GM21786 (cell line): ENCODE data around the gene ASNSD1.

Source experiments
- ATAC-seq: cut with Tn5 transposase; IDR thresholded peaks from one replicate; pipeline ENCODE4 v1.9.1; 2021; ENCODE audit not compliant: unreplicated experiment

Gene ASNSD1

DNA sequence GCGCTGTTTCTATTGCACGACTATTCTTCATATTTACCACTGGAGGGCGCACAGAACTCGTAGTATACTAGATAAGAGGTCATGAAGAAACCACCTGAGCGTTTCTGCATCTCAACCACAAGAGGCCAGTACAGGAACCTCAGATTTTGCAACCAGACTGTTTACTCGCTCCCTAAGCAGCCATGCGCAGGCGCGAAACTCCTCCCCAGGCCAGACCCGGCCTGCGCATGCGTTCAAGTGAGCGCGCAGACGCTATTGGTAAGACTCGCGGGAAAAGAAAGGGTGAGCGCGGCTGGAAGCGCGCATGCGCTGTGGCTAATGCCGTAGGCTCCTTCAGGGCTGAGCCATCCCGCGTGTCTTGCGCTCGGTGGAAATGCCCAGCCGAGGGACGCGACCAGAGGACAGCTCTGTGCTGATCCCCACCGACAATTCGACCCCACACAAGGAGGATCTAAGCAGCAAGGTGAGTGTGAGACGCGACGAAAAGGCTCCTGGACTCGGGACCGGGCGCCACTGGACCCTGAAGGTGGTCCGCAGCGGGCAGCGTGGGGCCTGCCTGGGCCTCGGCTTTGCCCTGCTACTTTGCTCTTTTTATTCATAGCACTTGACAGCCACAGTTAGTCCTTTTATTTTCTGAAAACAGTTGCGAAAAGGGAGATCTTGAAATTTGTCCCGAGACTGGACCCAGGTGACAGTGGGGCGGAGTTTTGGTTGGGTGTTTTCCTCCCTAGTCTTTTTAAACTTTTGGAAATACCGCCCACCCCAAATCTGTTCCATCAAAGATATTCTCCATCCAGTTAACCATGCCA lies at the start of gene ASNSD1:
Gene ASNSD1, plus strand, starts transcription at position 312 of the 809 bp plus-strand sequence. CDS start 4,674 bp downstream, outside the sequence.
- ATAC-seq = peak; percentile 93

DNA sequence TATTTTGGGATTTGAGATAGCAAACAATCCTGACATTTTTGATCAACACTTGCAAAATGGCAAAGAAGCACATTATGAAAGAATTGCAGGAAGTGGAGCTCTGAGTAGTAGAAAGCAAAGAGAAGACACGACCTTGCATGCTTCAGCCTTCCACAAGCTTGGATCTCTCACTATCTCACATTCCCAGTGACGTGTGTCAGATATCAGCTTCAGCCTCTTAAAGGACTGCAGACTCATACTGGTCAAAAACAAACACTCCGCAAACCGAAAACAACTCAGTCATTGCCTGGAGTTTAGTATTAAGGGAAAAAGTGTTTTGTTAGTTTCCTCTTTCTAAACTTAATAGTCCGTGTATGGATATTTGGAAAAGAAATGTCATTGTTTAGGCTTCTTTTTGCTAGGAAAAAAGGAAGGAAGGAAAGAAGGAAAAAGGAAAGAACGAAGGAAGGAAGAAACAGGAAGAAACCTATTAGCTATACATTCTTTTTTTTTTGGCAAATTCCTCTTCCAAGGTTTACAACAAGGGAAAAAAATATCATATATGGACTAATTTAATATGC lies 48.1 kb upstream of the ASNSD1 start:
- no peak for ATAC-seq

DNA sequence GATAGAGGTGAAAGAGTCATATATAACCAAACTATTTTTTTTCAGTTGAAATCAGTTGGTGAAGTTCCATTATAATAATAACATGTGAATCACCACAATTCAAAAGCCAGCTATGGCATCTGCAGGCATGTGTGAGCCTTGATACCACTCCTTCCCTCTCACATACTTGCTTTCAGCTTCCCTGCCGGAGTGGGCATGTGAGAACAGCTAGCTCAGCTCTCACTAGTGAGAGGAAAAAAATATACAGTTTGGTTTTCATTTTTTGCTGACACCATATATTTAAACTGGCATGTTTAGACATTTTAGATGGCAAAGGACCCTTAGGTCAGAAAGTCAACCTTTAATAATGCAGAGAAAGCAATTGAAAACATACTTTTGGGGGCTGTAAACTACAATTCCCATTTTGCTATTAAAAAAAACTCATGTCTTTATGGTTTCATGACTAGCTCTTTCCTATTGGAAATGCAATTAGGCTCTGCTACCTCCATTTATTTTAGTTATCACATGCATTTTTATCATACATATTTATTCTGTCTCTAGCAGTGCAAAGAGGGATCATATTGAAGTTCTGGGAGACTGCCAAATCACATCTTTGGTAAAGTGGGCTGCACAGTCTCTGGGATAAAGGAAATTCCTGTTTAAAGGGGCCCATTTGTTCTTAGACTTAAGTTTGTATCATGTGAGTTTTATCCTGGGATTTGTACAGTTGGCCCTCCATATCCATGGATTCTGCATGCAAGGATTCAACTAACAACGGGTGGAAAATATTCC lies 47.4 kb upstream of the ASNSD1 start:
- no peak for ATAC-seq

DNA sequence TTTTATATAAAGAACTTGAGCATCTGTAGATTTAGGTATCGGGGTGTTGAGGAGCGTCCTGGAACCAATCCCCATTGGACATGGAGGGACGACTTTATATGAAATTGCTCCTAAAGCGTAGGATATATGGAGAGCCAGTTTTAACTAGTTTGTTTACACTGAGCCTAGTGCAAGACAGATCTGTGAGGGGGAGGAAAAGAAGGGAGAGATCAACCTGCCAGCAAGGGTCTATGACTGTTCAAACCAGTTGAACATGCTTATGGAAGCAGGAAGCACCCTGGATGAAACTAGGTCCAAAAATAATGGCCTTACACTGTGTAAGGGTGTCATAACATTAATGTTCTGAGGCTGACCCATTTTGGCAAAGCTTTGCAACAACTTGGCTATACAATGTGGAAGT lies 46.7 kb upstream of the ASNSD1 start:
- ATAC-seq = no peak

DNA sequence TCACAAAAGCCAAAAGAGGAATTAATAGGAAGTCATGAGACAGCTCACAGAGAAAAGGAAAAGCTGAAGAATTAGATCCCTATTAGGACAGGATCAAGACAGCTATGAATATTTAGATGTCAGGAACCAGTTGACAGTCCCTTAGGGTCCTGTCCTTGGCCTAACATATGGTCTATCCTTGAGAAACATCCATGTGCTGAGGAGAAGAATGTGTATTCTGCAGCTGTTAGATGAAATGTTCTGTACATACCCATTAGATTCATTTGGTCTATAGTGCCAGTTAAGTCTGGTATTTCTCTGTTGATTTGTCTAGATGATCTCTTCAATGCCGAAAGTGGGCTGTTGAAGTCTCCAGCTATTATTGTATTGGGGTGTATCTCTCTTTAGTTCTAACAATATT lies 43.1 kb upstream of the ASNSD1 start:
- no peak for ATAC-seq

DNA sequence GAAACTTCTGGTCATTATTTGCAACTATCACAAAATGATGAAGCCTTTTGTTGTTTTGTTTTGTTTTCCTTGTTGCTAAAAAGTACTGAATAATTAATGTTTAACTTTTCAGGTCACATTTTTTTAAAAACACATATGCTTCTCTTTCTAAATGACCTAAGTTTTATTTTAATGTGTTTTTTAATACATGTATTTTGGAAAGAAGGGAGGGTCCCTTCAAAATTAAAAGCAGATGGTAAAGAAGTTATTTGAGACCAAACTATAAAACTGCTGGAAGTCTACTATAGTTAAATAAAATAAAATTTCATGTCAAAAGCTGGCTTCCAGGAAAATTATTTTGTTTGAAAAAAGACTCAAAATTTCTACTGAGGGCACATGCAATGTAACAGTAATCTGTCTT lies 39.5 kb upstream of the ASNSD1 start:
- ATAC-seq = no peak

DNA sequence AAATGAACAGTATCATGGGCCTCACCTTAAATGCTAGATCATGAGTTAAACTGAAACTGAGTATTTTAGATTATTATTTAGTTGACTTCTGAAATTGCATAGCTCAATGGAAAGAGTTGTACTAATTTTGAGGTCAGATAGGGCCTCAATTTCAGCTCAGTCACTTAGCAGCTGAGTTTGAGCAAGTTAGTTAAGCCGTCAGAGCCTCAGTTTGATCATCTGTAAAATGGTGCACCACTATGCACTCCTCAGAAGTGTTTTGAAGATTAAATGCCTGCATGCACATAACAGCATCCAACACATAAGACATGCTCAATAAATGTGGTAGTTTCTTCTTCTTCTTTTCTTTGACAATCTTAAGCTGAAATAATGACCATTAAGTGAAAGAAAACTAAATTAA lies 38.2 kb upstream of the ASNSD1 start:
- ATAC-seq = no peak

DNA sequence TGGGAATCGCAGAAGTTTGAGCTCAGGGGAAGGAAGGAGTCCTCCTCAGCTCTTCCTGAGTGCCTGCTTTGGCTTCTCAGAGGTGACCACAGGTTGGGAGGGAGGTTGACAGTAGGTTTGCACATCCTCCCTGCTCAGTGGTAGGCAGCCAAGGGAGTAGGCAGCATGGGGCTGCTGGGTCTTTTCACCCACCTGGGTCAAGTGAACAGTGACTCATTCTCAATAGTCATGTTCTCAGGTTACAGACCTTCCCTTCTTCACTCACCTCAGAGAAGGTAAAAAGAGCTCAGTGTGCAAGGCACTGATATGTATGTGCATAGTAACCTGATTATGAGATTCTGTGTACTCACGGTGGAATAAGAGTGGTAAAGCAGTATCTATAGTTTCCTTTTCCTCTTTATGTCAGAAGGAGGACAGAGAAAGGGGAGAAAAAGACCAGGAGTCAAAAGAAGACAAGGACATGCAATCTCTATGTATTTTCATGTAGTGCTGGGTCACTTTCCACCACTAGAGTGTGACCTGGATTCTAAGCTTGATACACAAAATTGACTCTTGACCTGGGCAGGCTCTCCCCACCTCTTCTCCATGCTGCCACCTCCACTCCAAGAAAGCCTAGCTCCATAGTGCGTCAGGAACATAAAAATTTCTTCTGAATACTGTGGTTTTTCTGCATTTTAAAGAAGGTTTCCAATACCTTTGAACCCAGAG lies 36.5 kb upstream of the ASNSD1 start:
- no peak for ATAC-seq

DNA sequence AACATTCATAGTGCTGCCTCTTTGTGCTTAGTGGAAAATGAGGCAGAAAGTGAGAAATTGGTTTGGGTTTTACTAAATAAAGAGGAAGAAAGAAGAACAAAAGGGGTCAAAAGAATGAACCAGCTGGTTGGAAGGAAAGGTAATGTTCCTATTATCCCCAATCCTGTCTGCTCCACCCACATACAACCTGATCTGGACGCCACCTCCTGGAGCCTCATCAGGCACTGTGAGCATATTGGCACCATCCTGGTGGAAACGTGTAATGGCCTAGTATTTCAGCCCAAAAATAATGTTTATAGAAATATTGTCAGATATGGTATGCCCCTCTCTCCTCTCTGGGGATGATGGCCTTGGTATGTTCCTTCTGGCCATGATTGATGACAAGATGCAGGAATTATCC lies 35.6 kb upstream of the ASNSD1 start:
- ATAC-seq = no peak

DNA sequence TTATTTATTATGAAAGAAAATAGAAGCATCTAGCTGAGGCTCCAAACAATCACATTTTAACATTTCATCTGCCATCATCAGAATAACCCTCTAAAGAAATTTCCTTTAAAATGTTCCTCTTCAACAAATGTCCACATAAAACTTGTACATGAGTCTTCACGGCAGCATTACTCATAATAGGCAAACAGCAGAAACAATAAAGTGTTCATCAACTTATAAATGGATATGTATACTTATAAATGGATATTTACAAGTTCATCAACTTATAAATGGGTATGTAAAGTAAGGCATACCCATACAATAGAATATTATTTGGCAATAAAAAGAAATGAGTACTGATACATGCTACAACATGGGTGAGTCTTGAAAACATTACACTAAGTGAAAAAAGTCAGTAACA lies 33.5 kb upstream of the ASNSD1 start:
- ATAC-seq = no peak

DNA sequence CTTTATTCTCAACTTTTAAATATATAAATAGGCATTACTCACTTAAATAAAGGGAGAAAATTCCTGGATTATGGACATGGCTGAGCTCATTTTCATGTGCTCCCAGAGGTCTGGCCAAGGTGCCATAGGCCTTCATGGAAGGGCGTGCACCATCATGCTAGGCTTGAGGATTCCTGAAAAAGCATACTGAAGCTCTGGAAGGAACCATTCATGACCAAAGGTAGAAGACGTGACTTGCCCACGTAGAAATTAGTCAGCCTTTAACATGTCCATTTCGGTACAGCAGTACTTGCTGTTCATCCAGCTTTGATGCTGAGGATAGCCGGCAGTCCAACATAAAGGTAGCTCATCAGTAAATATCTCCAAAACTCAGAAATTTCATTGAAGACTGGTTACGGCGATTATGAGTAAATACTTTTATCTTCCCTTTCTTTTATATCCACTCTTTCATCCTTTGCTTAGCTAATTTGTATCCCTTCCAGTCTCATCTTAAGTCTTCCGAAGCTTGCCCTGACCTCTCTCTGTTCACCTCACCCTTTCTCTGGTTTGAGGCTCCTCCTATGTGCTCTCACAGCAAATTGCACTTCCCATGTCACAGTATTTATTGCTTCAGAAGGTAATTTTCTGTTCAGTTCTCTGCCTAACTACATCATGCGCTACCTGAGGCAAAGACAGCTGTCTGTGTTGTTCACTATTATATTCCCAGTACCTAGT lies 32.3 kb upstream of the ASNSD1 start:
- no peak for ATAC-seq

DNA sequence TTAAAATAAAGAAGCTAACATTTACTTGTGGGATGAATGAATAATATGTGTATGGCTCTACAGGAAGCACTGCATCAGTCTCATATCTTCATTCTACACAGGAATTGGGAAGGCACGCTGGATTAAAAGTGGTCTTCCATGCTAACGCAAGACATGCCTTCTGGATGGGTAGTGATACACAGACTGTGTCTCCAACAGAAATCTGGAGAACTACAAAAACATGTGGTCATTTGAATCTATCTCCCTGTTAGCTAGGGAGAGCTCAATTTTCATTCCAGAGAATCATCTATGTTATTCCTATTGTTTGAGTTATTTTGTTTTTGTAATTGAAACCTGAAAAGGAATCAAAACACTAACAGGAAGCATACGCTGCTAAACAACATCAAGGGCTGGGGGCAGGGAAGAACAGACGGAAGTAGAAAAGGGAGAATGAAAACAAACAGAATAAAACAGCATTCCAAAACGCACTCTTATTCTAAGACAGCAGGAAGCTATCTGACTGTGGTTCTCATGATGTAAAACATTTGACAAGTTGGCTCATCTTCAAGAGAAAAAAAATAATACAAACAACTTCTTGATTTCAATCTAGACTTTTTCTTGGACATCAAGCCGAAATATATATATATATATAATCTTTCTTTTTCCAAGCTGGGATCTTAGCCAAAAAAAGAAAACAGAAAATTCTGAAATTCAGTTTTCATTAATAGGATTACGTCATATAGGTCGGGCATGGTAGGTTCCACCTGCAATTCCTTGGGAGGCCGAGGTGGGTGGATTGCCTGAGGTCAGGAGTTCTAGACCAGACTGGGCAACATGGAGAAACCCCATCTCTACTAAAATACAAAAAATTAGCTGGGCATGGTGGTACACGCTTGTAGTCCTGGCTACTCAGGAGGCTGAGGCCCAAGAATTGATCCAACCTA lies 31.5 kb upstream of the ASNSD1 start:
- ATAC-seq = no peak

DNA sequence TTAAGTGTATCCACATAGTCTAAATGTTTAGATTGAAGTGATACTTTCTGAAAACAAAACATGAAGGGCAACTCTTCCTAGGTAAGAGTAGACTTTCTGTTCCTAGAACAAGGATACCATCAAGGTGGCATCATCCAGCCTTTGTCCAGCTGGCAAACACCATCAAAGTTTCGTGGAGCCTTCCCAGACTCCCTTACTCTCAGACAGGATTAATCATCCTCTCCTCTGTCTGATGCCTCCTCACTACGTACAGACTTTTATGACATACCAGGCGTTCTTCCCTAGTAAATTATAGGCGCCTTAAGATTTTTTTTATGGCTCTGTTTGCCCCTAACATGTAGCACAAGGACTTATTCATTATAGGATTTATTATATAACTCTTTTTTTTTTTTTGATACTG lies 29.4 kb upstream of the ASNSD1 start:
- ATAC-seq = no peak

DNA sequence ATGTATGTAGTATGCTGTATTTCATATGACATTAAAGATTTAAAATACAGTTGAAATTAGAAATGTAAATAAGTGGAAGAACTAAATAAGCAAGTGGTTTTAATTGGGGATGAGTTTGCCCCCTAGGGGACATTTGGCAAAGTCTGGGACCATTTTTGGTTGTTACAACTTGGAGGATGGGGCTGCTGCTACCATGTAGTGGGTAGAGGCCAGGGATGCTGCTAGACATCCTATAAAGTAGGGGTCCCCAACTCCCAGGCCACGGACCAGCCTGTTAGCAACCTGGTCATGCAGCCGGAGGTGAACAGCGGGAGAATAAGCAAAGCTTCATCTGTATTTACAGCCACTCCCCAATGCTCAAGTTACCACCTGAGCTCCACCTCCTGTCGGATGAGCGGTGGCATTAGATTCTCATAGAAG lies 27.9 kb upstream of the ASNSD1 start:
- no peak for ATAC-seq

DNA sequence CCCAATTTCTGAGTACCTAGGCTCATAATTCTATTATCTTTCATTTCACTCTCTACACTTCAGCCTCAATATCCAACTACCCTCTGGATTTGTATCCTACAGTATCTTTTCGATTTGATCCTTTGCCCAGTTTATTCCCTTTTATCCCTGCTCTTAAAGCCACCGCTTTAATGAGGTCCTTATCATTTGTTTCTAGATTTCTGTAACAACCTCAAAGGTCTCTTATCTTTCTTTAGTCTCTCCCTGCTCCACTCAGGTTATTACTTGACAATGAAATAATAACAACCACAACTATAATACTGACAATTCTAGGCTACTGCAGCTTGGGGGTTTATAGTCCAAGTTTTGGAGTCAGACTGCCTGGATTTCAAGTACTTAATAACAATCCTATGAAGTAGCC lies 25.9 kb upstream of the ASNSD1 start:
- no peak for ATAC-seq

DNA sequence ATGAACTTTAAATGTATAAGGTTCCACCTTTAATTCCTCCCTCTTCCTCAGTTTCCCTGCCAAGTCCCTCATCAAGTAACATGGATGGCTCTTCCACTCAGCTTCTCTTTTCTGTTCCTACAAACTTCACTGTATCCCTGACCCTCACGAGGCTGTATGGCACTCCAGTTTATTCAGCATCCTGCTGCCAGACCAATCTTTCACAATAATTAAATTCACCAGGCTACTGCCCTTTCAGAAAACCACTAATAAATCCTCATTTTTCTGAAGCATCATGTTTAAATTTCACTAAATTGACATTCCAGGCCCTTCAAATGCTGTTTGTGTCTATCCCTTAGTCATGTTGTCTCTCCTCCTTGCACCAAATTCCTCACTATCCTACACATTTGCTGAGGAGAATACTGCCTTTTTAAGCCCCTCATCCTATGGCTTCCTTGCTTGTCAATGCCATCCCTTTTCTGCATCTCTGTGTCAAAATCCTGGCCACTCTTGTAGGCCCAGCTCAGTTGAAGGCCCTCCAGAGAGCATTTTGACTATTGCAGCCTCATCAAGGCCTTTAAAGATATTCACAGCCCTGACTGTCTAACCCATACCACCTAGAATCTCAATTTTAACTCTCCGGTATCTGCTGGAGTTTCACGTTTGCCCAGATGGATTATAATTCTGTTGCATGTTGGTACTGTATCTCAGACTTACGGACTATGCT lies 22.8 kb upstream of the ASNSD1 start:
- ATAC-seq = no peak

DNA sequence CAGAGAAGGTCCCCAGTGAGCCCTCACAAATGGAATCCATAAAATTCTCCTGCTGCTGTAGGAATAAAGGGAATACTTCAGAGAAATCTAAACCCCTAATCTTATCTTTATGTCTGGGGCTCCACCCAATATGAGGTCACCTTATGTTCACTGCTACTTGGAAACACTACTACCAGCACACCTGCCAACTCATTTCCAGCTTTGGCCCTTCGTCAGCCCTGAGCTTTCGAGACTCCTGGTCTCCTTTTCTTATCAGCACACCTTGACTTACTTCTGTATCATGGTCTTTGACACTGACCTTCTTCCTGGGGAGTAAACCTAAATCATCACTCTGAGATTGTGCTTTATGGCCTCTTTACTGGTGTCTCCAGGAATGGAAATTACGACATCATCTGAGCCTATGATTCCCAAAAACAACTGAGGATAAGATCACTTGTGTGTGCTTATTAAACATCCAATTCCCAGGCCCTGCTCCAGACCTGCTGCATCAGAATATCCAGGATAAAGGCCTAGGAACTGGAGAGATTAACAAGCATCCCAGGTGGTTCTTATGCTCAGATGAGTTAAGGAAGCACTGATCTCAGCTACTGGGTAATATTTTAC lies 22.2 kb upstream of the ASNSD1 start:
- ATAC-seq = no peak

DNA sequence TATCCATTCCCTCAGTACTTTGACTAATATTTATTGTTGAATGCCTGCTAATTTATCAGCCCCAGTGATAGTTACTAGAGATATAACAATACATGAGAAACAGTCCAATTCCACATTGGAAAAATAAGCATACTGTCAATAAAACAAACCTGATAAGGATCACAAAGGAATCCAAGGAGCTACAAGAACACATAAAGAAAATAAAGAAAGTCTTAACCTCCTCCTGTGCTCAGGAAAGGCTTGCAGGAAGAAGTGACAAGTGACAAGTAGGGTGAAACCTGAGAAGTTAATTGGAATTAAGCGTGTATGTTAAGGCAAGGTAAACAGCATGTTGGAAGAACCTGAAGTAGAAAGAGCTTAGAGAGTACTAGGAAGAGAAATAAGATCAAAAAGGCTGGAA lies 20.3 kb upstream of the ASNSD1 start:
- no peak for ATAC-seq

DNA sequence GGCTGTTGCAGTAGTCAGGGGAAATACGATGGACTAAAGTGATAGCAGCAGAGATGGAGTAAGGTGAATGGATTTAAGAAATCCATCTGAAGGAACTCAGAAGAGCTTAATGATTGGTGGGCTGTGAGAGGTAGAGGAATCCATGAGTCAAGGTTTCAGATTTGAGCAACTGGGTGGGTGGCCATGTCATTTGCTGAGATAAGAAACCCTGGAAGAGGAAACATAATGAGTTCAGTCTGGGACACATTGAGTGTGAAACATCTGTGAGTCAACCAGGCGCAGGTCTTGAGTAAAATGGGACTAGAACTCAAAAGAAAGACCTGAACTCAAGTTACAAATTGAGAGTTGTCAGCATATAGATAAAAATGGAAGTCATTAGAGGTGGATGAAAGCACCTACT lies 19.7 kb upstream of the ASNSD1 start:
- no peak for ATAC-seq
